Suppressor macrophage (primary cell): Measurements from ENCODE around the gene USP14.

Experiments used
- DNase-seq, 4 experiments: peaks; one replicate each; pipeline ENCODE4 v3.0.0-alpha.2; 2020 to 2022

The USP14 gene

GRCh38 chr18:159933-160332, 1.6 kb downstream of the USP14 start:
- DNase-seq = no peak

GRCh38 chr18:160831-161570, 2.6 kb downstream of the USP14 start:
- DNase-seq = no peak

GRCh38 chr18:172361-172760, 14.0 kb downstream of the USP14 start:
- no peak for DNase-seq

GRCh38 chr18:179499-179898, 21.1 kb downstream of the USP14 start:
- no peak for DNase-seq

GRCh38 chr18:181711-182110, 23.4 kb downstream of the USP14 start:
- no peak for DNase-seq

- DNase-seq = no peak
Observed at GRCh38 chr18:183769-184168, 25.4 kb downstream of the USP14 start.

GRCh38 chr18:189254-189653, 30.9 kb downstream of the USP14 start:
- no peak for DNase-seq

- no peak for DNase-seq
Observed at GRCh38 chr18:191725-192124, 33.4 kb downstream of the USP14 start.

- DNase-seq = no peak
Observed at GRCh38 chr18:192801-193200, 34.4 kb downstream of the USP14 start.

- no peak for DNase-seq
Observed at GRCh38 chr18:195651-196050, 37.3 kb downstream of the USP14 start.

GRCh38 chr18:199214-199613, 40.9 kb downstream of the USP14 start:
- DNase-seq = no peak

- no peak for DNase-seq
Observed at GRCh38 chr18:199768-200167, 41.4 kb downstream of the USP14 start.

GRCh38 chr18:210075-210474, 51.7 kb downstream of the USP14 start:
- DNase-seq = no peak

- DNase-seq = no peak
Observed at GRCh38 chr18:210733-211132, 52.4 kb downstream of the USP14 start.

- DNase-seq = no peak
Observed at GRCh38 chr18:211582-211981, 53.2 kb downstream of the USP14 start.

GRCh38 chr18:212780-213179, 54.4 kb downstream of the USP14 start:
- DNase-seq = no peak

GRCh38 chr18:213505-213904, 55.1 kb downstream of the USP14 start:
- DNase-seq = no peak

GRCh38 chr18:213966-214365, 55.6 kb downstream of the USP14 start:
- no peak for DNase-seq

- DNase-seq = no peak
Observed at GRCh38 chr18:215448-216010, 57.2 kb downstream of the USP14 start.

GRCh38 chr18:217532-218336, 59.4 kb downstream of the USP14 start:
- no peak for DNase-seq

GRCh38 chr18:220708-221107, 62.4 kb downstream of the USP14 start:
- DNase-seq = no peak

GRCh38 chr18:225745-226144, 67.4 kb downstream of the USP14 start:
- no peak for DNase-seq

GRCh38 chr18:227374-227773, 69.0 kb downstream of the USP14 start:
- DNase-seq = no peak

- DNase-seq = no peak
Observed at GRCh38 chr18:227902-228301, 69.5 kb downstream of the USP14 start.
